ENCODE results near the gene ALOX15B. TPM values are rescaled to one million over a fixed set of nuclear protein-coding genes. Genes with fewer than 3 reads are reported as not detected.

Gene ALOX15B
- total and polyA plus RNA-seq, 9 of the 15 experiments (the other 6 are each of a cell fraction or from before 2014, with no cell fraction given): 0.04 TPM; not detected in 8

DNA sequence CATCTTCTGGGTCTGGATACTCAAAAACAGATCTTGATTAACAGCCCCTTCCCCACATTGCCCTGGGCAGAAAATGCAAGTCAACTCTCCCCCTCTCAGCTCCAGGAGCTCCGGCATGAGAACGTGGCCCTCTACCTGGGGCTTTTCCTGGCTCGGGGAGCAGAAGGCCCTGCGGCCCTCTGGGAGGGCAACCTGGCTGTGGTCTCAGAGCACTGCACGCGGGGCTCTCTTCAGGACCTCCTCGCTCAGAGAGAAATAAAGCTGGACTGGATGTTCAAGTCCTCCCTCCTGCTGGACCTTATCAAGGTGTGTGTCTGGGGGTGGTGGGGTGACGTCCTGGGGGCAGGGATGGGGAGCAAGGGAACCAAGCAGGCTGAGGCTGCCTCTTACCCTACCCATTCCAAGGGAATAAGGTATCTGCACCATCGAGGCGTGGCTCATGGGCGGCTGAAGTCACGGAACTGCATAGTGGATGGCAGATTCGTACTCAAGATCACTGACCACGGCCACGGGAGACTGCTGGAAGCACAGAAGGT is 26.7 kb upstream of the ALOX15B start:
- in situ Hi-C loops (cut with MboI) (no loop called here), intact Hi-C loops (cut with micrococcal nuclease) (no loop called here)
- ATAC-seq: no peak
- CTCF ChIA-PET (ENCODE audit: low intra/inter-chr PET ratio): no interaction called here
- peaks cover 0 to 13% of the 10 kb centered on the region in 2 experiments; a peak in 2 of 5 replicates for H3K4me1 ChIP-seq (replicated peaks in 1 of 2; ENCODE audit: control insufficient read depth in 2 of 2, insufficient read depth in 2 of 2, low read length in 2 of 2)
- peaks cover 8 to 59% of the 10 kb centered on the region in 2 experiments; a peak in 3 of 5 replicates for H3K27me3 ChIP-seq (ENCODE audit: control insufficient read depth in 2 of 2, insufficient read depth in 2 of 2, low read length in 2 of 2)
- H3K36me3 ChIP-seq (ENCODE audit: control insufficient read depth, insufficient read depth, low read length): no peaks in the 10 kb centered on the region
- no TSS peak for BruUV-seq (replicated peaks)
- no peaks in the 10 kb centered on the region for H3K9me3 ChIP-seq (replicated peaks; ENCODE audit: control insufficient read depth, insufficient read depth, low read depth, low read length)
- TF ChIP-seq ZNF124 (CRISPR knock-in tag; IDR thresholded peaks at IDR 0.05) (no peak), FOXK1 (CRISPR knock-in tag; IDR thresholded peaks at IDR 0.05; ENCODE audit: borderline replicate concordance) (no peak), ZNF584 (CRISPR knock-in tag; IDR thresholded peaks at IDR 0.05; ENCODE audit: low read depth) (no peak), ZNF232 (CRISPR knock-in tag; IDR thresholded peaks at IDR 0.05) (no peak), SMAD1 (IDR thresholded peaks at IDR 0.05; ENCODE audit: low read depth, low read length, partially characterized antibody) (no peak), POLR3A (IDR thresholded peaks at IDR 0.05; ENCODE audit: borderline replicate concordance, extremely low read depth, insufficient read depth, insufficient read length) (no peak), ZKSCAN1 (IDR thresholded peaks at IDR 0.05; ENCODE audit: low read depth, low read length) (no peak), BRD9 (IDR thresholded peaks at IDR 0.05; ENCODE audit: low read depth, partially characterized antibody) (no peak), EGR1 (conservative IDR thresholded peaks at IDR 0.05) (no peak), ZNF668 (CRISPR knock-in tag; IDR thresholded peaks at IDR 0.05) (no peak), MEF2A (IDR thresholded peaks at IDR 0.05; ENCODE audit: control insufficient read depth, low read depth, low read length) (no peak), TAL1 (IDR thresholded peaks at IDR 0.05) (no peak)
- H3K4me3 ChIP-seq: no peak overlapping the region
- no peak for FAIRE-seq
- POLR2A ChIA-PET: no interaction called here
- no peaks in the 10 kb centered on the region for H3K79me2 ChIP-seq (ENCODE audit: control insufficient read depth, insufficient read depth, low read length)
- no peaks in the 10 kb centered on the region for H3K9me1 ChIP-seq (ENCODE audit: control insufficient read depth, insufficient read depth, low read length)
- H4K20me1 ChIP-seq (replicated peaks; ENCODE audit: control insufficient read depth, insufficient read depth, low read length): no peaks in the 10 kb centered on the region
- H2AFZ ChIP-seq (ENCODE audit: low read depth, low read length): no peak overlapping the region
- no peak overlapping the region for H3K27ac ChIP-seq (ENCODE audit: extremely low read depth, low read depth, low read length)
- no peak overlapping the region for H3K9ac ChIP-seq (ENCODE audit: insufficient read depth in 1 of 2, low read depth in 2 of 2, low read length in 2 of 2)
- WGBS (ENCODE audit: insufficient coverage, low coverage, missing lambda C conversion rate): 9% methylated on average over 11 of the region's 15 CpGs
- no peak overlapping the region for H3K4me2 ChIP-seq (ENCODE audit: insufficient read depth, low read length)
- DNase-seq (ENCODE audit: extremely low read depth in 1 of 4, low spot score in 3 of 4): no peak
